Skeletal muscle tissue (tissue), 4 donors: ENCODE measurements around the gene SYT7. TPM values are rescaled to one million over a fixed set of nuclear protein-coding genes. Genes with fewer than 3 reads are reported as not detected.

Experiments used
- H3K27ac ChIP-seq: one replicate; pipeline ENCODE4 v1.7.0; 2013; ENCODE audit warnings: mild to moderate bottlenecking, low read depth, low read length, inconsistent platforms
- H3K27me3 ChIP-seq, 3 donors: one replicate each; pipeline ENCODE4 v1.7.0; 2013; ENCODE audit warnings: low read length in 3 of 3; ENCODE audit not compliant: control insufficient read depth in 3 of 3, insufficient read depth in 3 of 3
- H3K36me3 ChIP-seq, 3 donors: one replicate each; pipeline ENCODE4 v1.7.0; 2013; ENCODE audit warnings: low read length in 3 of 3; ENCODE audit not compliant: control insufficient read depth in 3 of 3, insufficient read depth in 3 of 3
- H3K4me1 ChIP-seq, 3 donors: one replicate each; pipeline ENCODE4 v1.7.0; 2013; ENCODE audit warnings: low read length in 3 of 3, mild to moderate bottlenecking in 3 of 3; ENCODE audit not compliant: control insufficient read depth in 3 of 3, insufficient read depth in 3 of 3
- H3K4me3 ChIP-seq, 3 donors: one replicate each; pipeline ENCODE4 v1.7.0; 2013; ENCODE audit warnings: low read length in 3 of 3
- H3K9ac ChIP-seq, 3 donors: one replicate each; pipeline ENCODE4 v1.7.0; 2013; ENCODE audit warnings: low read length in 3 of 3, mild to moderate bottlenecking in 3 of 3, moderate library complexity in 2 of 3, low read depth in 1 of 3
- H3K9me3 ChIP-seq, 3 donors: one replicate each; pipeline ENCODE4 v1.7.0; 2013; ENCODE audit warnings: low read length in 3 of 3; ENCODE audit not compliant: control insufficient read depth in 3 of 3
- total RNA-seq: library from RNA; depleted of rRNA; stranded (reverse); fragments of >200 nt; gene quantifications from one replicate; pipeline ENCODE4 v1.2.3, GENCODE V29; 2014
- donor health status: Osteomylitis.

Gene SYT7
- total RNA-seq, 1 donor from 2014 or later = 1.6 TPM

DNA sequence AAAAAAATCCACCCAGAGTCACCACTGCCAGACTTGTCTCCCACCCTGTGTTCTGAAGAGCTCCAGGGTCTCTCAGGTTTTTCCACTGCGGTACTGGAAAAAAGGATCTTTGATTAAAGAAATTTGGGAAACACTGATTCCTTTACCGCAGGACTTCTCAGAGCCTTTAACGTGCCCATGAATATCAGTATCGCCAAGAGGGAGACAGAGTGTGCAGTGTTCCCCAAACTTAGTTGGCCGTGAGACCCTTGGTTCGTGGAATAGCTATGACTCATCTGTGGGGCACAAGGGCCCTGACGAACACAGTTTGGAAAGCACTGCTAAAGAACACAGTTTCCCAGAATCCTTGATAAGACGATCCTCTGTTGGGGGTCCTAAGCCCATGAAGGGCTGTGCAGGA lies 31.7 kb downstream of the SYT7 start:
- H3K27me3 ChIP-seq = peaks cover 17 to 41% (median 32%) of the 10 kb centered on the region in 3 donors
- H3K9ac ChIP-seq = no peak overlapping the region
- no peak overlapping the region for H3K27ac ChIP-seq
- H3K4me1 ChIP-seq = peaks cover 0 to 16% (median 15%) of the 10 kb centered on the region in 3 donors
- no peaks in the 10 kb centered on the region for H3K36me3 ChIP-seq
- no peak overlapping the region for H3K4me3 ChIP-seq
- H3K9me3 ChIP-seq = no peaks in the 10 kb centered on the region

DNA sequence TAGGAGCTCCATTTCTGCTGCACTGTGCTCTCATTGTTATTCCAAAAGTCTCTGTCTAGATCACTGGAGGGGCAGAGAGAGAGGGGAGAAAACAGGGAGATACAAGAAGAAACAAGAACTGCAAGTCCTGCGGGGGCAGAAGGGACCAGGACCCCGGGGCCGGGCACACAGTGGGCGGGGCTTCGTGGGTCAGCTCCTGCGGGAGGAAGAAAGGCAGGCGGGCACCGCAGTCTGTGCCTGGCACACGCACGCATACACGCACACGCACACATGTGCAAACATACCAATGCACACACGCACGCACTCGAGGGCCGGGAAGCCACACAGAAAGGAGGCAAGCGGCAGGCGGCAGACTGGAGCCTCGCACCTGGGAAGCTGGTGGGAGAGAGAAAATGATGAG lies 33.6 kb downstream of the SYT7 start:
- no peaks in the 10 kb centered on the region for H3K9me3 ChIP-seq
- H3K36me3 ChIP-seq = no peaks in the 10 kb centered on the region
- peaks cover 4 to 25% (median 13%) of the 10 kb centered on the region in 3 donors for H3K27me3 ChIP-seq

DNA sequence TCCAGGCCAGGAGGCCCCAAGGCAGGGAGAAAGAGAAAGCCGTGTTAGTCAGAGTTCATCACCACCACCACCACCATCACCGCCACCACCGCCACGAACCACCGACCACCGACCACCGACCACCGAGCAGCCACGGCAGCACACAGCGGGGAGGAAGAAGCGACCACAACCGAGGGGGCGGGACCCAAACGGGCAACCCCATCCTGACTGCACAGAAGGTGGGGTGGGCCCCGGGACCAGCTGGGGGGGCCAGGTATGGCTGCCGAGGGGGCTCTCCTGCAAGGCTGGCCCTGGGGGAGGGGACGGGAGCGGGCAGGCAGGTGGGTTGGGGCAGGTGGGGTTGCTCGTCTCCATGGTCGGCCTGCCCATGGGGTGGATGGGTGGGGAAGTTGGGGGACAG lies 34.2 kb downstream of the SYT7 start:
- no peaks in the 10 kb centered on the region for H3K36me3 ChIP-seq
- H3K4me3 ChIP-seq = no peak overlapping the region
- no peaks in the 10 kb centered on the region for H3K9me3 ChIP-seq
- H3K4me1 ChIP-seq = peaks cover 0 to 7% (median 3%) of the 10 kb centered on the region in 3 donors
- H3K27ac ChIP-seq = no peak overlapping the region
- H3K27me3 ChIP-seq = peaks cover 4 to 20% (median 13%) of the 10 kb centered on the region in 3 donors
- H3K9ac ChIP-seq = no peak overlapping the region

More for the DNA sequence above, 33.6 kb downstream of the SYT7 start:
- Histone ChIP-seq H3K4me1 (peaks cover 0 to 8% (median 8%) of the 10 kb centered on the region in 3 donors), H3K27ac (no peak overlapping the region), H3K4me3 (no peak overlapping the region), H3K9ac (no peak overlapping the region)

DNA sequence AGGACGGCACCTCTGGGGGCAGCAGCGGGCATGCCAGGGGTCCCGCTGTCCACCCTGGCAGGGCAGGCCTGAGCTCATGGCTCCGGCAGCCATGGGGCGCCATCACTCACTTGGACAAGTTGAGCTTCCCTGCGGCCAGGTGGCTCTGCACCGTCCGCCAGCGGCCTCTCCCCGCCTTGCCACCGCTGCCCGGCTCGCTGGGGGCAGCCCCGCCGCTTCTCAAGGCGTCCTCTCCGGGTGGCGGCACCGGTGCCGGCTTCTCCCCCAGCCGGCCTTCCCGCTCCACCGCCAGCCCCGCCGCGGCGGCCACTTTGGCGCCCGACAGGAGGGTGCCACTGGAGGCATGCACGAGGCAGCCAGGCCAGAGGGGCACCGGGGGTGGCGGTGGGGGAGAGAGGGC lies 35.0 kb downstream of the SYT7 start:
- no peaks in the 10 kb centered on the region for H3K36me3 ChIP-seq
- H3K9ac ChIP-seq = no peak overlapping the region
- H3K4me3 ChIP-seq = no peak overlapping the region
- no peak overlapping the region for H3K27ac ChIP-seq
- no peaks in the 10 kb centered on the region for H3K9me3 ChIP-seq
- peaks cover 0 to 17% (median 10%) of the 10 kb centered on the region in 3 donors for H3K27me3 ChIP-seq
- H3K4me1 ChIP-seq = peaks cover 0 to 4% (median 0%) of the 10 kb centered on the region in 3 donors

DNA sequence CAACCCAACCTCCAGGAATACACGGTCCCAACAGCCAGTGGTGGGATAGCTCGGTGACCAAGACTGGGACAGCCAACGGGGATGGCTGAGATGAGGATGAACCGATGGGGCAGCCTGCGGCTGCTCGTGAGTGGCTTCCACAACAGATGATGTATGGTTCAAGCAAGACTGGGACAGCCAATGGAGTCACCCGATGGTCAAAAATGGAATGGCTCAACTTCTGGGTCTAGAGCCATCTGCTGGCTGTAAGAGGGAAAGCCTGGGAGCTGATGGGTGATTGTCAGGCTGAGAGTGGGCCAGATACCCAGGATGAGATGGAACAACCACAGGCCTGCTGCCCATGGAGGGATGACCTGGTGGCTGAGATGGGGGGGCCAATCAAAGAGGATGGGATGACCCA lies 35.5 kb downstream of the SYT7 start:
- Histone ChIP-seq H3K9ac (no peak overlapping the region), H3K27me3 (peaks cover 0 to 19% (median 8%) of the 10 kb centered on the region in 3 donors), H3K27ac (no peak overlapping the region), H3K4me3 (no peak overlapping the region), H3K9me3 (no peaks in the 10 kb centered on the region), H3K4me1 (peaks cover 0 to 4% (median 0%) of the 10 kb centered on the region in 3 donors), H3K36me3 (no peaks in the 10 kb centered on the region)

DNA sequence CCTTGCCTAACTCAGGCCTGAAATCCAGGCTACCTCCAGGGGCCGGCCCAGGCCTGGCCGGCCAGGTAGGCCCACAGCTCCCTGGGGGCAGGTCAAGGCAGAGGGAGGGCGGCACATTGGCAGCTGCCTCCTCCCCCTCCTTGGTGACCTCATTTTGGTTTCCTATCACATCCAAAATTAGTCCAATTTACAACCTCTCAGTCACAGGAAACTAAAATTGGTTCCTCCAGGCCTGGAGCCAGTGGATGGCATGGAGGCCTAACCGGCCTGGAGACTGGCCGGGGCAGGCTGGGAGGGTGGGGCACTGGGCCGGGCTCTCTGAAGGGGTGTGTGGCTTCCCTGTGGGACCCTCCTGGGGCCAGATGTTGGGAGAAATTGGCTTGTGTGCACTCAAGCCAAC lies 36.4 kb downstream of the SYT7 start:
- no peak overlapping the region for H3K9ac ChIP-seq
- H3K4me1 ChIP-seq = peaks cover 0 to 4% (median under 1%) of the 10 kb centered on the region in 3 donors
- no peak overlapping the region for H3K4me3 ChIP-seq
- H3K36me3 ChIP-seq = no peaks in the 10 kb centered on the region
- H3K27ac ChIP-seq = no peak overlapping the region
- peaks cover 0 to 19% (median 10%) of the 10 kb centered on the region in 3 donors for H3K27me3 ChIP-seq
- no peaks in the 10 kb centered on the region for H3K9me3 ChIP-seq

DNA sequence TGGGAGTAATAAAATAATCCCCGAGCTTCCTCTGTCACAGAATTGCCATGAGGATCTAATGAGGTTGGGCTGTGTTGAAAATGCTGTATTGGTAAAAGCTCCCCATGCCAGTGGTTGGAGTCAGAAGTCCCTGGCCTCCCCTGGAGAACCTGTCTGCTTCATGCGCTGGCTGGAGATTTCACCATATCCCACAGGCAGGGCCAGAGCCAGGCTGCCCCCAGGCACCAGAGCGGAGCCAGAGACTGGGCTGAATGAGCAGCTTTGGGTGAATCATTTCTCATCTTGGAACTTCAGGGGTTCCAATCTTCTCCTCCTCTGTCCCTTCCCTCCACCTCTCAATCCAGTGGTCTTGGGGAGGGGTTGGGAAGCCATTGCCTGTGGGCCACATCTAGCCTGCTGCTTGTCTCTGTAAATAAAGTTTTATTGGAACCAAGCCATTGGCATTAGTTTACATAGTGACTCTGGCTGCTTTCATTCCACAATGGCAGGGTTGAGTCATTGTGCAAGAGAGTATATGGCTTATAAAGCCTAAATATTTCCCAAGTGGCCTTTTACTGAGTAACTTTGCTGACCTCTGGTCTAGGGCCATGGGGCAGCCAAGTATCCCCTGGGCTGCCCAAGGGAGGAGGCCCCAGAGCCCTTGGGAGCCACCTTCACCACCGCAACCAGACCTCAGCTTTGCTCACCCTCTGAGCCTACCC lies 37.1 kb downstream of the SYT7 start:
- H3K4me1 ChIP-seq = peaks cover 0 to 7% (median 4%) of the 10 kb centered on the region in 3 donors
- no peaks in the 10 kb centered on the region for H3K9me3 ChIP-seq
- no peaks in the 10 kb centered on the region for H3K36me3 ChIP-seq
- no peak overlapping the region for H3K27ac ChIP-seq
- H3K9ac ChIP-seq = no peak overlapping the region
- H3K27me3 ChIP-seq = peaks cover 0 to 17% (median 12%) of the 10 kb centered on the region in 3 donors
- no peak overlapping the region for H3K4me3 ChIP-seq

DNA sequence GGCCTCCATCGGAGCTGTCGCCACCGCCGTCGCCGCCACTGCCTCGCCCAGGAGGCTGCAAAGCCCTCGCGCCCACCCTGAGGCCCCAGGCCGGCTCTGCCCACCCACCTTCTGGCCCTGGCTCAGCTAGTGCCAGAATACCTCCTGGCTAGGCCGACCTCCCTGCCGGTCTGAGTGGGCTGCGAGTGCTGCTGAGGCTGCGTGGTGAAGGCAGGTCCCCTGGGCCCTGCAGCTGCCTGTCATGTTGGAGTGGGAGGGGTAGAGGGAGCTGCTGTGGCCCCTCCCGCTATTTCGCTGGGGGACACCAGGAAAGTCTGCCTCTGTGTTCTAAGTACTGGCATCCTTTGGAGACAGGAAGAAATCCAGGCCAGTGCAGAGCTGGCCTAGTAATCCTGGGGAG lies 38.2 kb downstream of the SYT7 start:
- no peaks in the 10 kb centered on the region for H3K9me3 ChIP-seq

DNA sequence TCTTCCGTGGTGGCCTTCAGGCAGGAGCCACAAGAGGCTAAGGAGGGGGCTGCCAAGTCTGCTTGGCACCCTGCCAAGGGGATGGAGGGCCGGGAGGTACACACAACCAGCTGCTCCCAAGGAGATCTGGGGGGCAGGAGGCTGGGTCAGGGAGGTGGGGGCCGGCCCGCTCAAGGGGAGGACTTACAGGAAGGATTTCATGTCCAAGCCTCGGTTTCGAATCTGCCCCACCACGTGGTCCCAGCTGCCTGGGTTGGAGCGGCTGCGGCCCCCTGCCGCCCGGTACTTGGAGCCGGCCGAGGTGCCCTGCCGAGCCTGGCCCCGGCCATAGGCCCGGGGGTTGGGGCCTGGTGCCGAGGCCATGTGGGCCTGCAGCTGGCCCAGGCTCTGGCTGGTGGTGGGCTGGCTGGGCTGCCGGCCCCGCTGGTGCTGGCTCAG lies 38.8 kb downstream of the SYT7 start:
- H3K27ac ChIP-seq = no peak overlapping the region
- no peaks in the 10 kb centered on the region for H3K36me3 ChIP-seq
- peaks cover 0 to 15% (median 12%) of the 10 kb centered on the region in 3 donors for H3K27me3 ChIP-seq
- H3K9ac ChIP-seq = no peak overlapping the region
- H3K4me1 ChIP-seq = peaks cover 0 to 7% (median 4%) of the 10 kb centered on the region in 3 donors
- H3K9me3 ChIP-seq = no peaks in the 10 kb centered on the region
- no peak overlapping the region for H3K4me3 ChIP-seq

More for the DNA sequence above, 38.2 kb downstream of the SYT7 start:
- H3K27me3 ChIP-seq = peaks cover 0 to 15% (median 12%) of the 10 kb centered on the region in 3 donors
- no peak overlapping the region for H3K27ac ChIP-seq
- peaks cover 0 to 7% (median 4%) of the 10 kb centered on the region in 3 donors for H3K4me1 ChIP-seq
- H3K9ac ChIP-seq = no peak overlapping the region
- no peaks in the 10 kb centered on the region for H3K36me3 ChIP-seq
- H3K4me3 ChIP-seq = no peak overlapping the region

DNA sequence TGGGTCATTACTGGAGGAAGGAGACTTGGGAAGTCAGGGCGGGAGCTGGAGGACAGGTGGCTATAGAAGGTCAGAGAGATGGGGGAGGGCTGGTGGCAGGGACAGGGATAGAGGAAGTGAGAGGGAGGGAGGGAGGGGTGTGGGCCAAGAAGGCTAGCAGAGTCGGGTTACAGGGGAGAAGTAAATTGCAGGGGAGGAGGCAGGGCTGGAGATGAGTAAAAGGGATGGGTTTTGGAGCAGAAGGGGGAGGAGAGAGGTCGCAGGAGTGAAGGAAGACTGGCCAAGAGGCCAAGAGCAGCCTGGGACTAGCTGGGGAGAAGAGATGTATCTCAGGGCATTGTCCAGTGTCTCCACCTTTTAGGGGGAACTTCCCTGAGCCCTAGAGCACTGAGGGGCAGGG lies 39.3 kb downstream of the SYT7 start:
- Histone ChIP-seq H3K4me1 (peaks cover 0 to 7% (median 4%) of the 10 kb centered on the region in 3 donors), H3K4me3 (no peak overlapping the region), H3K9me3 (no peaks in the 10 kb centered on the region), H3K36me3 (no peaks in the 10 kb centered on the region), H3K9ac (no peak overlapping the region), H3K27ac (no peak overlapping the region), H3K27me3 (peaks cover 0 to 18% (median 12%) of the 10 kb centered on the region in 3 donors)
